ENCODE results near the gene MYH6.

- TF ChIP-seq CTCF (conservative IDR thresholded peaks at IDR 0.05 in 1 of 2, IDR thresholded peaks at IDR 0.05 in 1 of 2; ENCODE audit: extremely low read depth in 1 of 2, insufficient read depth in 1 of 2, low read depth in 1 of 2, low read length in 2 of 2) (no peak), EZH2 (IDR thresholded peaks at IDR 0.05; ENCODE audit: borderline replicate concordance, low read length) (no peak)
Measured at GRCh38 chr14:23432946-23433345, 24.9 kb upstream of the MYH6 start.
